GM21526 (cell line): ENCODE data around the gene SCIN.

Experiments
- ATAC-seq: cut with Tn5 transposase; IDR thresholded peaks from one replicate; pipeline ENCODE4 v1.9.1; 2021; ENCODE audit warnings: moderate library complexity; ENCODE audit not compliant: unreplicated experiment, low FRiP score

The SCIN gene

GRCh38 chr7:12565873-12566272, 4.6 kb upstream of the SCIN start:
- ATAC-seq = no peak

DNA sequence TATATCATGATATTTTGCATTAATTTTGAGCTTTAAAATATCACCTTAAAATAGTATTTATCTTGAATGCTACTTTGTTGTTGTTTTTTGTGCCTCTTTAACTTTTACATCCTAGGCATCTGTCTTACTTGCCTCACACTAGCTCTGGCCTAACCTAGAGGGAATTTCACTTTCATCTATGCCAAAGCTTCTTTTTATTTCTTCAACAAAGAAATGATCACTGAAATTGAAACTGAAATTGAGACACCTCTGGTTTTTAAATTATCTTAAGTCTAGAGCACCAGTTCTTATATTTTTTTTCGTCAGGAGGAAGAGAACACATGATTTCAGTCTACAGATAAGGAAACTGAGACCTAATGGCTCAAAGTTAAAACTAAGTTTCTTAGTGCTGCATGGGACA, 3.5 kb upstream of the SCIN start:
- ATAC-seq = peak; percentile 91

DNA sequence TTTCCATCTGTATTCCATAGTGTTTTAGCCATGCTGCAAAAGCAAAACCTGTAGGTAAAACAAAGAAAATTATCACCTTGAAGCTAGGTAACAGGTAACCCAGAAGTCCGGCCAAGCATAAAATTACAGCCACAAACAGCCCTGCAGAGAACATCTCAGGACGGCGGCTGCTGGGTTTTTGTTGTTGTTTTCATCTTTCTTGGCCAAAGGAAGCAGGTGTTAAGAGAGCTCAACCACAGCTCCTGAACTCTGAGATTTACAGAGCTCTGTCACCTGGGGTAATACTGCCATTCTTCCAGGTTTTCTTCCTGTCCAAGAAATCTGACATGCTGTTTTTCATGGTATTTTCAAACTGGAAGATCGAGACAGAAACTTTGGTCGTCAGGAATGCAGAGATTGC, 847 bp upstream of the SCIN start:
- peak; percentile 43 for ATAC-seq

- no peak for ATAC-seq
Observed at GRCh38 chr7:12570168-12570533, 369 bp upstream of the SCIN start.

- no peak for ATAC-seq
Observed at GRCh38 chr7:12571691-12572090, 1.2 kb downstream of the SCIN start.

DNA sequence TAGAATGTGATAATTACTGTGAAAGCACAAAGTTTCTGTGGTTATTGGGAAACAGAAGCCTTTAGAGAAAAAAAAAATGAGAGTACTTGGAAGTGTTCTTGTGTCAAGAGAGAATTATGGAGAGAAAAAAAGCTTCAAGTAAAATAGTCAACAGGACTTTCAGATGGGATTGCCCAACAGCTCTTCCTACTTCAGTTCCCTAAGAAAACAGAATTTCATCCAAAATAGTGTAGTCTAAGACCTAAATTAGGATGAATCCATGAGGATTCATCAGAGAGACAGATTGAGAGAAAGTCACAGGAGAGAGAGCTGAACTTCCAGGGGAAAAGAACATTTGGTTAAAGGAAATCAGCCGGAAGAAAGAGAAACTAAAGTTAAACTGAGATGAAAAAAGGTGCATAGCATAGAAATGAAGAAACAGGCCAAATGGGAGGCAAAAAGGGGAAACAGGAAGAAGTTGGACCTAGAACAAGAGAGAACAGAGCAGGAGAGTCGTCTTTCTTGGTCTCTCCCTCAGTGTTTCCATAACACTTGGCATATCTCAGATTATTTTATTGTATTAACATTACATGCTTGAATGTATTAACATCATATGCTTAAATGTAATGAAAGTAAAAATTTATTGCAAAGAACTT, 2.5 kb downstream of the SCIN start:
- no peak for ATAC-seq

- no peak for ATAC-seq
Observed at GRCh38 chr7:12573885-12574284, 3.4 kb downstream of the SCIN start.

DNA sequence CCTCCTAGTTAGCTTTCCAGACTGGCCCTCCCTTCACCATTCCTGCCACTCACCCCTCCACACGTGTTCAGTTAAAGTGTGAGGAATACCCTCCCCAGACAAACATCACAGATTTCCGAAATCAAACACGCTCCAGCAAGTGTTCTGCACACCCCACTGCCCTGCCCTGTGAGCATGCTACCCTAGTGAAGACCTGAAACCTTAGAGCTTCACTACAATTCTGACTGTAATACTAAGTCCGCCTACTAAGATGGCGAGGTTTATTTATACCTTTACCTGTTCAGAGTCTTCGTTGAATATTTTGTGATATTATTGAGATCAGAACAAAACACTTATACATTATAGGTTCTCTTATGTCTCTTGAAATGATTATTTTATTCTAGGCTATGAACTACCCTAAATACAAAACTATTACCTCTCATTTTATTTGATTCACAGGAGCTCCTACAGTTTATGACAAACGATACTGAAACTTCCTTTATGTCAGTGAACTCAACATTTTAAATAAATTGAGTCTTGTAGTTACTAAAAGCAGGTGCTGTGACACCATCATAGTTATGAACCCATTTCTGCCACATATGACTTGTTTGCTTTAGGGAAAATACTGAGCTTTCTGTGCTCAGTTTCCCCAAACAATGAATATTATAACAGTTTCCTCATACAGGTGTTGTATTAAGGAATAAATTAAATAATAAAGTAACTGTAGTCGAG, 8.6 kb downstream of the SCIN start:
- peak; percentile 96 for ATAC-seq

DNA sequence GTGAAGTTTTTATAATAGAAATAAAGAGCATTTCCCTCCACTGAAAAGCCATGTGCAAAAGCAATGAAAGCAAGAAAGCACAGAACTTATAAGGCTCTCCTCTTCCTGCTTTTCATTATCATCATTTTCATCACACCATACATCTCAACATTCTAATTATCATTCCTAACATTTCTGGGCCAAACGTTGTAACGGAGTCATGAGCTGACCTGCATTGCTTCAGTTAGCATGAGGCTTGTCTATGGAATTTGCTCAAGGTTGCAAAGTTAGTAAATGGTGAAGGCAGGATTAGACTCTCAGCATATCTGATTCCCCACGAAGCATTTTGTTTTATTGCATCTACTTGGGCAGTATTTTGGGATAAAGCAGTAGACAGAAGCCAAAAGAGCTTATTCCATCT, 11.4 kb downstream of the SCIN start:
- no peak for ATAC-seq

DNA sequence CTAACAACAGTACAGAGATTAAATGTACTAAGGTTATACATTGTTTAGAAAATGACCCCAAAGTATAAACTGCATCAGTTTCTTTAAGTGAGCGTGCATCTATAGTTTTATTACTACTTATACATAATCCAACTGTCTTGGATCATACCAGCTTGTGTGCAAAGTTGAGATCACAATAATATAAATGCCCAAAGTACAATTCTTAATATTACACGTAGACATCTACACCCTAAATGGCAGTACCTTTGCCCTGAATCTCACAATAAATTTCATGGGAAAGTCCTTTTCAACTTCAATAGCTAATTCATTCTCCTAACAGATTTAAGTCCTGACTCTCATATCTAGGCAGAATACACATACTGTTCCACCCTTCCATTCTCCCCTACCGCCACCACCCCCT, 11.8 kb downstream of the SCIN start:
- ATAC-seq = no peak

- ATAC-seq = no peak
Observed at GRCh38 chr7:12583176-12583575, 12.7 kb downstream of the SCIN start.

GRCh38 chr7:12583922-12584321, 13.4 kb downstream of the SCIN start:
- no peak for ATAC-seq

DNA sequence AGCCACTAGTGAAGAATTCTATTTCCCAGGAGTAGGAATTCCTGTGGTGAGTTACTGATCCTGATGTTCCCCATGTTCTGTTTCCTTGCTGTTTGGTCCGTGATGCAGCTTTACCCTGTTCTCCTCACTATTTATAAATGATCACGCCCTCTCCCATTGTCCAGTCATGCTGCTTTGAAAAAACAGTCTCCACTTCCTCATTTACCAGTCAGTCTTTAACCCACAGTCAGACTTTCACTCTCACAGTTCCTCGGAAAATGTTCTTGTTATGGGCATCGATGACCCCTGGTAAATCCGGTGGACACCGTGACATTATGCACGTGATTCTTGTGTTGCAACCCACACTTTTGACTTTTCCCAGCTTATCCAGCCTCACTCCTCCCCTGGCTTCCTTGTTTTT, 14.4 kb downstream of the SCIN start:
- peak; percentile 95 for ATAC-seq

- ATAC-seq = no peak
Observed at GRCh38 chr7:12586271-12586670, 15.8 kb downstream of the SCIN start.

DNA sequence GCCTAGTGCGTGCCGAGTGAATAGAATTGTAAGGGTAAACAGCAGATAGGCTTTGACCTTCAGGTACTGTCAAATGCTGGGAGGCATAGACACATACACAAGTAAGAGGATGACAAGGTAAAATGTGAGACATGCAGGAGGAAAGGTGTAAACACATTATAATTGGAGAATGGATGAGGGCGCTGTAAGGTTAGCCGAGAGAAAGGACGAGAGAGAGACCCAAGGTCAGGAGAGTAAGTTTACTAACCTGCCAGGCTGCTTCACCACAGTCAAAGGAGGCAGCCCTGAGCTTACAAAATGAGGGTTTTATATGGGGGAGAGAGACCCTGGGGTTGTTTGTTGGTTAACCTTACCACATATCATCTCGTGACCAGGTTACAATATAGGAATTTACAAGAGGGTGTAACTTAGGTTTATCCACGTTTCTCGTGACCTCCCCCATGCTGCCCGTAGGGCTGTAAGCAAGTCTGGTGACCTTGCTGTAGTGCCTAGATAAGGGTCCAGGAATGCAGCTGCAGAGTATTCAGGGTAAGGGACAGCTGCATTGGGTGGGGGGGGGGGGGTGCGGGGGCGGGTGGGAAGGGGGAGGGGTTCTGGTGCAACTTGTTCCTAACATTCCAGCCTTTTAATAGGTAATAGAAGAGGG, 17.9 kb downstream of the SCIN start:
- ATAC-seq = no peak

DNA sequence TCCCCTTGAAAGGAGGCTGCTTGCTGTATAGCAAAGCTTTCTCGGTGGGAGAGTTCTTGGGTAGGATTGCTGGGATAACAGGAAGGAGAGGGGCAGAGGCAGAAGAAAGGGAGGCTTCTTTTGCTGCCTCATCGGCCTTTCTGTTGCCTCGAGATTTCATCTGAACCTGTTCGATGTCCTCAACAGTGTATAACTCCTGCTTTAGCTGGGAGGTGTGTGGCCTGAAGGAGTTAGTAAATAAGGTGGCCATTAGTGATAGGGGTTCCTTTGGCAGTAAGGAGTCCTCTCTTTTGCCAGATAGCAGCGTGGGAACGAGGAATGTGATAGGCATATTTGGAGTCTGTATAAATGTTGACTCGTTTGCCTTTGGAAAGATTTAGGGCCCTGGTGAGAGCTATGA, 20.0 kb downstream of the SCIN start:
- no peak for ATAC-seq

- no peak for ATAC-seq
Observed at GRCh38 chr7:12594122-12594897, 23.8 kb downstream of the SCIN start.

DNA sequence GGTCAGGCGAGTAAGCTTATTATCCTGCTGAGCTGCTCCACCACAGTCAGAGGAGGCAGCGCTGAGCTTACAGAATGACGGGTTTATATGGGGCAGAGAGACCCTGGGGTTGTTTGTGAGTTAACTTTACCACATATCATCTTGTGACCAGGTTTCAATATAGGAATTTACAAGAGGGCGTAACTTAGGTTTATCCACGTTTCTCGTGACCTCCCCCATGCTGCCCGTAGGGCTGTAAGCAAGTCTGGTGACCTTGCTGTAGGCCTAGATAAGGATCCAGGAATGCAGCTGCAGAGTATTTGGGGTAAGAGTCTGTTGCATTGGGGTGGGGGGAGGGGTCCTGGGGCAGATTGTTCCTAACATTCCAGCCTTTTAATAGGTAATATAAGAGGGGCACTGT, 24.6 kb downstream of the SCIN start:
- no peak for ATAC-seq

GRCh38 chr7:12596225-12596790, 25.8 kb downstream of the SCIN start:
- ATAC-seq = no peak

- peak; percentile 98 for ATAC-seq
Observed at GRCh38 chr7:12601302-12601869, 30.9 kb downstream of the SCIN start.

DNA sequence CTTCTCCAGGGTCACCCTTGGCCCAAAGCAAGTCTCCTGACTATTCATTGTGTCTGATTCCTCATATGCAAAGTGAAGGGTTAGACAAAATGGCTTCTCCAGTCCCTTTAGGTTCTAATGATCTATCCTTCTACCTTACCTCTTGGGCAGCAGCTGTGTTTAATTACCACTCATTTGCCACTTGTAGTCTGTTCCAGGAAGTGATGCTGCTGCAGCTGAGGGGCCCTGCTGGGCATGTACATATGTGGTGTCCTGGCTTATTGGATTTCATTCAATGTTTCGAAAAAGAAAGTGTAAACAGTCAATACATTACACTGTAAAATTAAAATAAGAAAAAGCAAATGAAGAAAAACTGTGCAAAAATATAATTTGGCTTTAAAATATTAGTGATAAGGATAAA, 36.6 kb downstream of the SCIN start:
- ATAC-seq = no peak
